ENCODE results near the gene PROM2.

DNA sequence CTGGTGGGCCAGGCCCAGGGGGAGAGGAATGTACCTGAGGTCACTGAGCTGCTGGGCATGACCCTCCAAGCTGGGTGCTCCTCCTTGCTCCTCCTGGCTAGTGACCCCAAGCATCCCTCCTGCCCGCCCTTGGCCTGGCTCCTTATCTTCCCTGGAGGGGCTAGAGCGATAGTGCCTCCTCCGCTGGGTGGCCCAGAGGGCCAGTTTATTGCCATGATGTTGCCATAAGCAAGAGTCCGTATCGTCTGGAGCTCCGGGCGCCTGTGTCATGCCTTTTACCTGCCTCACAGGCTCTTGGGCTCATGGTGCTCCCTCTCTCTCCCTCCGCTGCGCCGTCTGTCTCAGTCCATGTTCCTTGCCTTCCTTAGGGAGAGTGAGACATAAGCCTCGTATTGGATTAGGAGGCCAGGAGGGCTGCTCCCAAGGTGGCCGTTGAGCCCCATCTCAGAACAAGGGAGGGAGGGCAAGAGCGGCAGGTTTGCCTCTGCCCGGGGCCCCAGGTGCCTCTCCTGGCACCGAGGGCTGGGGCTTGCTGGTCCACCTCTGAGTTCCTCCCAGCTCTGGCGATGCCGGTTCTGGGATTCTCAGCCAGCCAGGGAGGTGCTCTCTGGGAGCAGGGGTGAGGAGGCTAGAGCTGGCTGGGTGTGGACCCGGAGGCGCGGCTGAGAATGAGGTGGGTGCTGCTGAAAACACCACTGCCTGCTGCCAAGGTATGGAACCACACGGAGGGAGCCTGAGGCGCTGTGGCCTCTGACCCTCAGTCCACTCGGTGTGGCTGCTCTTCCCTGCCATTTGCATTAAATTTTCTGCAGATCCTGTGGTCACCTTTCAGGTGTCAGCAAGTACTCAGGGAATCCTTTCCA lies 45.5 kb downstream of the PROM2 start:
- TF ChIP-seq, protein P1, sequence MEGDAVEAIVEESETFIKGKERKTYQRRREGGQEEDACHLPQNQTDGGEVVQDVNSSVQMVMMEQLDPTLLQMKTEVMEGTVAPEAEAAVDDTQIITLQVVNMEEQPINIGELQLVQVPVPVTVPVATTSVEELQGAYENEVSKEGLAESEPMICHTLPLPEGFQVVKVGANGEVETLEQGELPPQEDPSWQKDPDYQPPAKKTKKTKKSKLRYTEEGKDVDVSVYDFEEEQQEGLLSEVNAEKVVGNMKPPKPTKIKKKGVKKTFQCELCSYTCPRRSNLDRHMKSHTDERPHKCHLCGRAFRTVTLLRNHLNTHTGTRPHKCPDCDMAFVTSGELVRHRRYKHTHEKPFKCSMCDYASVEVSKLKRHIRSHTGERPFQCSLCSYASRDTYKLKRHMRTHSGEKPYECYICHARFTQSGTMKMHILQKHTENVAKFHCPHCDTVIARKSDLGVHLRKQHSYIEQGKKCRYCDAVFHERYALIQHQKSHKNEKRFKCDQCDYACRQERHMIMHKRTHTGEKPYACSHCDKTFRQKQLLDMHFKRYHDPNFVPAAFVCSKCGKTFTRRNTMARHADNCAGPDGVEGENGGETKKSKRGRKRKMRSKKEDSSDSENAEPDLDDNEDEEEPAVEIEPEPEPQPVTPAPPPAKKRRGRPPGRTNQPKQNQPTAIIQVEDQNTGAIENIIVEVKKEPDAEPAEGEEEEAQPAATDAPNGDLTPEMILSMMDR (IDR thresholded peaks at IDR 0.05; ENCODE audit: extremely low read depth in 1 of 2, insufficient read depth in 1 of 2, low read depth in 1 of 2, low read length in 2 of 2), result no peak
- TF ChIP-seq, protein P2, sequence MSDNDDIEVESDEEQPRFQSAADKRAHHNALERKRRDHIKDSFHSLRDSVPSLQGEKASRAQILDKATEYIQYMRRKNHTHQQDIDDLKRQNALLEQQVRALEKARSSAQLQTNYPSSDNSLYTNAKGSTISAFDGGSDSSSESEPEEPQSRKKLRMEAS (IDR thresholded peaks at IDR 0.05; ENCODE audit: insufficient read depth, insufficient read length), result no peak
- TF ChIP-seq POLR2A (IDR thresholded peaks at IDR 0.05; ENCODE audit: low read depth, low read length), result no peak
- TF ChIP-seq EZH2 (IDR thresholded peaks at IDR 0.05; ENCODE audit: borderline replicate concordance, low read depth, low read length, severe bottlenecking), result no peak
- TF ChIP-seq POLR2AphosphoS5 (IDR thresholded peaks at IDR 0.05; ENCODE audit: insufficient read depth, low read depth, low read length), result no peak
- TF ChIP-seq FOS (IDR thresholded peaks at IDR 0.05; ENCODE audit: borderline replicate concordance, insufficient read depth, low read length), result no peak
- TF ChIP-seq JUN (IDR thresholded peaks at IDR 0.05; ENCODE audit: borderline replicate concordance, insufficient read depth, insufficient read length, low read depth), result no peak
